MG63 (cell line): ENCODE measurements around the gene C15orf40. TPM values are rescaled to one million over a fixed set of nuclear protein-coding genes. Genes with fewer than 3 reads are reported as not detected.

Experiments used
- DNase-seq: peaks from one replicate; pipeline ENCODE4 v3.0.0-alpha.2; 2020
- H3K27me3 ChIP-seq: fragments of 250-450 bp; sonication (Bioruptor Pico); 2 replicates; pipeline ENCODE4 v1.5.1; 2020; ENCODE audit warnings: mild to moderate bottlenecking, moderate library complexity
- H3K36me3 ChIP-seq: fragments of 250-450 bp; sonication (Bioruptor Pico); 2 replicates; pipeline ENCODE4 v1.5.1; 2020; ENCODE audit warnings: mild to moderate bottlenecking, moderate library complexity
- H3K4me3 ChIP-seq: fragments of 250-450 bp; sonication (Bioruptor Pico); 2 replicates; pipeline ENCODE4 v1.5.1; 2020; ENCODE audit warnings: mild to moderate bottlenecking, moderate library complexity
- H3K9me3 ChIP-seq: fragments of 250-450 bp; sonication (Bioruptor Pico); 2 replicates; pipeline ENCODE4 v1.5.1; 2020; ENCODE audit warnings: mild to moderate bottlenecking, moderate library complexity
- total RNA-seq: library from RNA; depleted of rRNA; stranded (reverse); fragments of >200 nt; shearing (Covaris generic); gene quantifications from 2 replicates; pipeline ENCODE4 v1.2.3, GENCODE V29; 2014; ENCODE audit warnings: low replicate concordance

C15orf40 gene
- total RNA-seq, 1 experiment from 2014 or later, result 41.4 TPM

GRCh38 chr15:82970078-82970686 is 41.3 kb downstream of the C15orf40 start:
- H3K4me3 ChIP-seq, result no peak overlapping the region
- no peak for DNase-seq
- H3K9me3 ChIP-seq, result no peaks in the 10 kb centered on the region
- H3K36me3 ChIP-seq, result no peaks in the 10 kb centered on the region
- H3K27me3 ChIP-seq, result no peaks in the 10 kb centered on the region

GRCh38 chr15:82969353-82969752 is 42.1 kb downstream of the C15orf40 start:
- Histone ChIP-seq H3K27me3 (no peaks in the 10 kb centered on the region), H3K4me3 (no peak overlapping the region), H3K36me3 (no peaks in the 10 kb centered on the region), H3K9me3 (no peaks in the 10 kb centered on the region)
- DNase-seq, result no peak

GRCh38 chr15:82968066-82968465 is 43.4 kb downstream of the C15orf40 start:
- Histone ChIP-seq H3K4me3 (no peak overlapping the region), H3K36me3 (no peaks in the 10 kb centered on the region), H3K27me3 (no peaks in the 10 kb centered on the region), H3K9me3 (no peaks in the 10 kb centered on the region)
- no peak for DNase-seq

GRCh38 chr15:82966671-82967071 is 44.8 kb downstream of the C15orf40 start:
- no peaks in the 10 kb centered on the region for H3K27me3 ChIP-seq
- no peak overlapping the region for H3K4me3 ChIP-seq
- DNase-seq, result no peak
- H3K9me3 ChIP-seq, result no peaks in the 10 kb centered on the region
- no peaks in the 10 kb centered on the region for H3K36me3 ChIP-seq

GRCh38 chr15:82964890-82965289 is 46.5 kb downstream of the C15orf40 start:
- Histone ChIP-seq H3K4me3 (no peak overlapping the region), H3K27me3 (no peaks in the 10 kb centered on the region), H3K36me3 (no peaks in the 10 kb centered on the region), H3K9me3 (no peaks in the 10 kb centered on the region)
- DNase-seq, result no peak

- Histone ChIP-seq H3K9me3 (no peaks in the 10 kb centered on the region), H3K27me3 (no peaks in the 10 kb centered on the region), H3K36me3 (no peaks in the 10 kb centered on the region), H3K4me3 (no peak overlapping the region)
- DNase-seq, result no peak
Observed at GRCh38 chr15:82963471-82964341, 47.7 kb downstream of the C15orf40 start.

- H3K4me3 ChIP-seq, result no peak overlapping the region
- no peaks in the 10 kb centered on the region for H3K9me3 ChIP-seq
- no peaks in the 10 kb centered on the region for H3K36me3 ChIP-seq
- DNase-seq, result no peak
- no peaks in the 10 kb centered on the region for H3K27me3 ChIP-seq
Observed at GRCh38 chr15:82960766-82961165, 50.7 kb downstream of the C15orf40 start.

- no peaks in the 10 kb centered on the region for H3K36me3 ChIP-seq
- no peak overlapping the region for H3K4me3 ChIP-seq
- H3K27me3 ChIP-seq, result no peaks in the 10 kb centered on the region
- DNase-seq, result no peak
- no peaks in the 10 kb centered on the region for H3K9me3 ChIP-seq
Observed at GRCh38 chr15:82959423-82959822, 52.0 kb downstream of the C15orf40 start.

GRCh38 chr15:82958638-82959037 is 52.8 kb downstream of the C15orf40 start:
- H3K4me3 ChIP-seq, result no peak overlapping the region
- no peak for DNase-seq
- no peaks in the 10 kb centered on the region for H3K9me3 ChIP-seq
- H3K27me3 ChIP-seq, result no peaks in the 10 kb centered on the region
- H3K36me3 ChIP-seq, result no peaks in the 10 kb centered on the region

- no peaks in the 10 kb centered on the region for H3K9me3 ChIP-seq
- H3K27me3 ChIP-seq, result no peaks in the 10 kb centered on the region
- peak; percentile 48 for DNase-seq
- peak within 1 kb of the TSS; percentile 58 for H3K4me3 ChIP-seq
- H3K36me3 ChIP-seq, result no peaks in the 10 kb centered on the region
Observed at GRCh38 chr15:82952158-82953081, 59.0 kb downstream of the C15orf40 start, which contains the start of gene HOMER2. HOMER2 (minus strand) TSS chr15:82952720; CDS start chr15:82952535, 185 bp downstream.

- H3K4me3 ChIP-seq, result peak overlapping the region; percentile 58
- no peak for DNase-seq
- H3K9me3 ChIP-seq, result no peaks in the 10 kb centered on the region
- H3K36me3 ChIP-seq, result no peaks in the 10 kb centered on the region
- H3K27me3 ChIP-seq, result no peaks in the 10 kb centered on the region
Observed at GRCh38 chr15:82951472-82952157, 59.8 kb downstream of the C15orf40 start.

- no peaks in the 10 kb centered on the region for H3K36me3 ChIP-seq
- no peaks in the 10 kb centered on the region for H3K9me3 ChIP-seq
- H3K27me3 ChIP-seq, result no peaks in the 10 kb centered on the region
- no peak for DNase-seq
- H3K4me3 ChIP-seq, result no peak overlapping the region
Observed at GRCh38 chr15:82950746-82951370, 60.6 kb downstream of the C15orf40 start.

- H3K4me3 ChIP-seq, result no peak overlapping the region
- no peaks in the 10 kb centered on the region for H3K9me3 ChIP-seq
- H3K36me3 ChIP-seq, result no peaks in the 10 kb centered on the region
- no peak for DNase-seq
- no peaks in the 10 kb centered on the region for H3K27me3 ChIP-seq
Observed at GRCh38 chr15:82950295-82950694, 61.1 kb downstream of the C15orf40 start.

- Histone ChIP-seq H3K9me3 (no peaks in the 10 kb centered on the region), H3K4me3 (no peak overlapping the region), H3K36me3 (no peaks in the 10 kb centered on the region), H3K27me3 (no peaks in the 10 kb centered on the region)
- DNase-seq, result no peak
Observed at GRCh38 chr15:82946155-82946701, 65.2 kb downstream of the C15orf40 start.

- DNase-seq, result no peak
- H3K36me3 ChIP-seq, result no peaks in the 10 kb centered on the region
- H3K27me3 ChIP-seq, result no peaks in the 10 kb centered on the region
- no peaks in the 10 kb centered on the region for H3K9me3 ChIP-seq
- H3K4me3 ChIP-seq, result no peak overlapping the region
Observed at GRCh38 chr15:82945326-82945725, 66.1 kb downstream of the C15orf40 start.

- peak; percentile 42 for DNase-seq
- no peaks in the 10 kb centered on the region for H3K27me3 ChIP-seq
- no peak overlapping the region for H3K4me3 ChIP-seq
- H3K9me3 ChIP-seq, result no peaks in the 10 kb centered on the region
- no peaks in the 10 kb centered on the region for H3K36me3 ChIP-seq
Observed at GRCh38 chr15:82944821-82945220, 66.6 kb downstream of the C15orf40 start.
